ENCODE results near the gene MRGPRG. TPM values are rescaled to one million over a fixed set of nuclear protein-coding genes. Genes with fewer than 3 reads are reported as not detected.

MRGPRG gene
- total and polyA plus RNA-seq, 9 donors = not detected

- Histone ChIP-seq H3K4me3 (no peak overlapping the region), H3K4me1 (ENCODE audit: insufficient read depth) (no peaks in the 10 kb centered on the region), H3K27ac (no peak overlapping the region), H3K9me3 (peaks cover 0 to 3% of the 10 kb centered on the region in 2 donors), H3K27me3 (no peaks in the 10 kb centered on the region), H3K36me3 (no peaks in the 10 kb centered on the region)
- 52 to 63% (median 57%) methylated on average over 11 of the region's 11 CpGs for WGBS, 3 donors
- peak in 1 of 5 donors; percentile 5 for DNase-seq
- intact Hi-C loops (cut with DNase I) = loop anchor here in 2 of 4 donors (5.0 to 10.0 kb wide), 2 partner anchors 111 to 179 kb away; no protein-coding TSS in a partner anchor
- TF ChIP-seq POLR2A (IDR thresholded peaks at IDR 0.05) (no peak), EP300 (IDR thresholded peaks at IDR 0.05) (no peak), CTCF (IDR thresholded peaks at IDR 0.05) (no peak)
These were observed 2.5 kb downstream of the MRGPRG start for GRCh38 chr11:3216027-3216525.

- Histone ChIP-seq H3K27ac (no peak overlapping the region), H3K27me3 (no peaks in the 10 kb centered on the region), H3K36me3 (no peaks in the 10 kb centered on the region), H3K4me1 (ENCODE audit: insufficient read depth) (no peaks in the 10 kb centered on the region), H3K9me3 (peaks cover 0 to 3% of the 10 kb centered on the region in 2 donors), H3K4me3 (no peak overlapping the region)
- DNase-seq = peak in 1 of 5 donors; percentile 4
- 46 to 65% (median 58%) methylated on average over 17 of the region's 17 CpGs for whole genome bisulfite sequencing, 3 donors
- intact Hi-C loops (cut with DNase I) = loop anchor here in 2 of 4 donors (5.0 to 10.0 kb wide), 2 partner anchors 111 to 178 kb away; no protein-coding TSS in a partner anchor
- TF ChIP-seq POLR2A (IDR thresholded peaks at IDR 0.05) (no peak), CTCF (IDR thresholded peaks at IDR 0.05) (no peak), EP300 (IDR thresholded peaks at IDR 0.05) (no peak)
These were observed 3.1 kb downstream of the MRGPRG start for GRCh38 chr11:3215346-3216026.

GRCh38 chr11:3214420-3214699, 4.3 kb downstream of the MRGPRG start:
- DNase-seq = peak in 1 of 5 donors; percentile 5
- intact Hi-C loops (cut with DNase I) = loop anchor here in 1 of 4 donors (10.0 kb wide), 1 partner anchor 110 kb away; no protein-coding TSS in a partner anchor
- no peak overlapping the region for H3K27ac ChIP-seq
- TF ChIP-seq CTCF (IDR thresholded peaks at IDR 0.05) = no peak
- no peak for TF ChIP-seq EP300 (IDR thresholded peaks at IDR 0.05)
- TF ChIP-seq POLR2A (IDR thresholded peaks at IDR 0.05) = no peak
- no peaks in the 10 kb centered on the region for H3K4me1 ChIP-seq (ENCODE audit: insufficient read depth)
- no peaks in the 10 kb centered on the region for H3K27me3 ChIP-seq
- H3K4me3 ChIP-seq = no peak overlapping the region
- H3K36me3 ChIP-seq = no peaks in the 10 kb centered on the region
- peaks cover 0 to 3% of the 10 kb centered on the region in 2 donors for H3K9me3 ChIP-seq
- WGBS, 3 donors = 69 to 81% (median 75%) methylated on average over 4 of the region's 4 CpGs

GRCh38 chr11:3213659-3214419, 4.8 kb downstream of the MRGPRG start:
- Histone ChIP-seq H3K4me3 (no peak overlapping the region), H3K9me3 (peaks cover 0 to 3% of the 10 kb centered on the region in 2 donors), H3K27ac (no peak overlapping the region), H3K4me1 (ENCODE audit: insufficient read depth) (no peaks in the 10 kb centered on the region), H3K36me3 (no peaks in the 10 kb centered on the region), H3K27me3 (no peaks in the 10 kb centered on the region)
- TF ChIP-seq EP300 (IDR thresholded peaks at IDR 0.05) (no peak), POLR2A (IDR thresholded peaks at IDR 0.05) (no peak), CTCF (IDR thresholded peaks at IDR 0.05) (no peak)
- intact Hi-C loops (cut with DNase I) = loop anchor here in 1 of 4 donors (10.0 kb wide), 1 partner anchor 109 kb away; no protein-coding TSS in a partner anchor
- DNase-seq = peak in 2 of 5 donors; percentile 5 to 17
- 52 to 58% (median 54%) methylated on average over 24 of the region's 24 CpGs for WGBS, 3 donors
